ENCODE data around the gene RERE. TPM values are rescaled to one million over a fixed set of nuclear protein-coding genes. Genes with fewer than 3 reads are reported as not detected.
"Not testable (repeated sequence)": the region's sequence is repeated elsewhere in the genome, so short reads cannot be mapped to it uniquely, and the experiment has no call there.

Gene RERE
- total RNA-seq, 1 experiment from 2014 or later: 47.4 TPM

DNA sequence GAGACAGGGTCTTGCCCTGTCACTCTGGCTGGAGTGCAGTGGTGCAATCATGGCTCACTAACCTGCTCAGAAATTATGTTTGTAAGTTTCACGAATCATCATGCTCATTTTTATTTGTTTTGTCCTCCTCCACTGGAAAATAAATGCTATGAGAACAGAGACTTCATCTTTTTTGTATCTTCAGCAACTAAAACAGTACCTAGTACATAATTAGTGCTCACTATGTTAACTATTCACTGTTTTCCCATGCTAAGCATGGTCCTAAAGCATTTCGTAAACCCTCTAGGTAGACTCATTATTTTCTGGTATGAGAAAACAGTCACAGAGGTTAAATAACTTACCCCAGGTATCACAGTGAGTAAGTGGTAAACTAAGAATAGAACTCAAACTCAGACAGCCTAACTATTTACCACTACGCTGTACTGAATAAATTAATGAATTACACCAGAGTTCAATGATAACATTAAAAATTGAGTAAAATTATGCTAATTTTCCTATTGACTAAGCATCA, 118.4 kb downstream of the RERE start:
- no peak for DNase-seq

DNA sequence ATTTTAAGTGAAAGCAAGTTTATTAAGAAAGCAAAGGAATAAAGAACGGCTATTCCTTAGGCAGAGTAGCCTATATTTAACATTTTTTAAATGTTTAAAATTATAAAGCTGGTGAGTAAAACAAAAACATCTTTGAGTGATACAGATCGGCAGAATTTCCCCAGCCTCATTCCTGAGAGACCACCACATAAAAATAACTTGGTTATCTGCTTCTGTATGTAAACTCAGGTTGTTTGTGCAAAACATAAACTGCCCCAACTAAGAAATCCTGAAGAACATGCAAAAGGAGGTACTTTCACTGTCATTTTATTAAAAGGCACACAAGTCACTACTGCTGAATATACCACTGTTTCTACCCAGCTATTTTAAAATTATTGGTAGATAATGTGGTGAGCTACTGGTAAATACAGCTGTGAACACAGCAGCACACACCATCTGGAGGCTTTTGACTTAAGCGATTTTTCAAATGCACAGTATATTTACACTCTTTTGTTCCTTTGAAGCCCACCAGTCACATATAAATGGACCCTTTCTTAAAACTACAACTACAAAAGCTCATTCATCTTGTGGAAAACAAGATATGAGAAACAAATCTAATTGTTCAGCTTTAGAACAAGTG, 119.3 kb downstream of the RERE start:
- no peaks in the 10 kb centered on the region for H3K9me3 ChIP-seq (replicated peaks)
- no peaks in the 10 kb centered on the region for H3K27me3 ChIP-seq
- no peak overlapping the region for H3K4me3 ChIP-seq
- peaks cover 7% of the 10 kb centered on the region for H3K4me1 ChIP-seq
- DNase-seq: no peak
- no peaks in the 10 kb centered on the region for H3K36me3 ChIP-seq
- H3K27ac ChIP-seq: no peak overlapping the region

More for the DNA sequence above, 118.4 kb downstream of the RERE start:
- Histone ChIP-seq H3K27me3 (no peaks in the 10 kb centered on the region), H3K36me3 (no peaks in the 10 kb centered on the region), H3K4me1 (peaks cover 11% of the 10 kb centered on the region), H3K27ac (no peak overlapping the region), H3K9me3 (replicated peaks) (no peaks in the 10 kb centered on the region), H3K4me3 (no peak overlapping the region)

DNA sequence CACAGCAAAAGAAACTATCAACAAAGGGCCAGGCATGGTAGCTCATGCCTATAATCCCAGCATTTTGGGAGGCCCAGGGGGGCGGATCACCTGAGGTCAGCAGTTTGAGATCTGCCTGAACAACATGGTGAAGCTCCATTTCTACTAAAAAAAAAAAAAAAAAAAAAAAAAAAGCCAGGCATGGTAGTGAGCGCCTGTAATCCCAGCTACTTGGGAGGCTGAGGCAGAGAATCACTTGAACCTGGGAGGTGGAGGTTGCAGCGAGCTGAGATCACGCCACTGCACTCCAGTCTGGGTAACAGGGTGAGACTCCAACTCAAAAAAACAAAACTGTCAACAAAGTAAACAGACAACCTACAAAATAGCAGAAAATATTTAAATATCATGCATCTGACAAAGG, 122.0 kb downstream of the RERE start:
- H3K4me3 ChIP-seq; DNase-seq; H3K4me1 ChIP-seq; H3K27ac ChIP-seq; H3K36me3 ChIP-seq; H3K27me3 ChIP-seq; H3K9me3 ChIP-seq (replicated peaks): not testable (repeated sequence)

DNA sequence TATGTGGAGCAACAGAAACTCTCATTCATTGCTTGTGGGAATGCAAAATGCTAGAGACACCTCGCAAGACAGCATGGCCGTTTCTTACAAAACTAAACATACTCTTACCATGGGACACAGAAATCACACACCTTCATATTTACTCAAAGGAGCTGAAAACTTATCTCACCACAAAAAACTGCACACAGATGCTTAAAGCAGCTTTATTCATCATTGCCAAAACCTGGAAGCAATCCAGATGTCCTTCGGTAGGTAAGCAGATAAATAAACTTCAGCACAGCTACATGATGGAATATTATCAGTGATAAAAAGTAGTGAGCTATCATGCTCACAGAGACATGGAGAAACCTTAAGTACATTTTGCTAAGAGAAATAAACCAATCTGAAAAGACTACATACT, 124.3 kb downstream of the RERE start:
- DNase-seq: no peak
- Histone ChIP-seq H3K4me1 (peaks cover 16% of the 10 kb centered on the region), H3K27me3 (no peaks in the 10 kb centered on the region), H3K36me3 (peaks cover 2% of the 10 kb centered on the region; the same call in 1 of the 2 replicates), H3K9me3 (replicated peaks) (no peaks in the 10 kb centered on the region), H3K27ac (no peak overlapping the region), H3K4me3 (no peak overlapping the region)

DNA sequence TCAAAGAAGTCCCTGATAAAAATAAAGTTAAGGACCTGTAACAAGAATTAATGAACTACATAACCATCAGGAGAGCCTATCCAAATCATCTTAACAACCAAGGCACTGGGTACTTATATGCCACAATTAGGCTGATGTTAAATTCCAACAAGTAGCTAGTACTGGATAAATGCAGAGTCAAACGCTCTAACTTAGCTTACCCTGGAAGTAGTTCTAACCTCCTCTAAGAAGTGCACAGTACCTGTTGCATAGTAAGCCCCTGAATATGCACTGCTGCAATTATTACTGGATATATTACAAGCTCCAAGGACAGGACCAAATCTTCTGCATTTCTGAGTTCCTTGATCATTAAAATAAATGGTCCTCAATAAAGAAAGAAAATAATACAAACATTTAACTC, 125.8 kb downstream of the RERE start:
- no peak for DNase-seq
- Histone ChIP-seq H3K36me3 (peaks cover 2% of the 10 kb centered on the region; the same call in 1 of the 2 replicates), H3K4me3 (no peak overlapping the region), H3K9me3 (replicated peaks) (no peaks in the 10 kb centered on the region), H3K27me3 (no peaks in the 10 kb centered on the region), H3K4me1 (peaks cover 21% of the 10 kb centered on the region), H3K27ac (no peak overlapping the region)

DNA sequence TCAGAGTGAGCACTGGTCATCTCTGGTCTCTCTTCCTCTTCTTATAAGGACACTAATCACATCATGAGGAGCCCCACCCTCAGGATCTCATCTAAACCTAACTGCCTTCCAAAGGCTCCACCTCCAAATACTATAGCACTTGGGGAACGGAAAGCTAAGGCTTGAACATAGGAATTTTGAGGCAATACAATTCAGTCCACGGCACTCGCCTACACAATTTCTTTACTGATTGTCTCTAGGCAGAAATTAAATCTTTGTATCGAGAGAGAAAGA, 127.3 kb downstream of the RERE start:
- DNase-seq: no peak
- Histone ChIP-seq H3K4me1 (peaks cover 22% of the 10 kb centered on the region), H3K9me3 (replicated peaks) (no peaks in the 10 kb centered on the region), H3K27ac (no peak overlapping the region), H3K36me3 (peaks cover 2% of the 10 kb centered on the region; the same call in 1 of the 2 replicates), H3K27me3 (no peaks in the 10 kb centered on the region), H3K4me3 (no peak overlapping the region)

DNA sequence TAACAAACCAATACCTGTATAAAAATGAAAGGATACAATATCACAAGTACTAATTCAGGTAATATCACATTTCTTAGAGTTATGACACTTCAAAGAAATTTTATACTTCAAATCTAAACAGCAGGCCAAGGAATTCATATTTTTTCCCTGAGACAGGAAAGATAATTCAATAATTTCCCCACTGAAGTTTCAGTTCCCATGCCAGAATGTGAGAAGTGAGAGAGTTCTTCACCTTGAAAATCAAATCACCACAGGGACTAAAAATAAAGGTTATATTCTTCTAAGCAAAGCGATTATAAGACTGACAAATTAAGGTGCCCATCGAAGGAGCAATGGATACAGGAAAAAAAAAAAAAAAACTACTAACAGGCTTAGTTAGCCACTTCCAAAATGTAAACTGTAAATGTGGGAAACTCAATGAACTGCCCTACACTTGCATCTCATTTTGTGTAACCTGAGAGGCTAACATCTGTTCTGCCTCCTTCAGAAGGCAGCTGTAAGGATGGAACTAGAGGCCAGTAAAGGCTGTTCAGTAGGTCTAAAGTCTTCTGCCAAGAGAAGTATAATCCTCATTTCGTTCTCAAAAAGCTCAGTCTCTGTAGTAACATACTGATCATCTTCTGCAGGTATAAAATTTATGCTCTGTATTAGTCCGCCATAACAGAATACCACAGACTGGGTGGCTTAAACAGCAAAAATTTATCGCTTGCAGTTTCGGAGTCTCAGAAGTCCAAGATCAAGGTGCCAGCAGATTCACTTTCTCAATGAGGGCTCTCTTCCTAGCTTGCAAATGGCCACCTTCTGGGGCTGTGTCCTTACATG, 127.8 kb downstream of the RERE start:
- peaks cover 22% of the 10 kb centered on the region for H3K4me1 ChIP-seq
- no peak overlapping the region for H3K4me3 ChIP-seq
- no peaks in the 10 kb centered on the region for H3K27me3 ChIP-seq
- DNase-seq: peak; percentile 36 to 82
- no peaks in the 10 kb centered on the region for H3K9me3 ChIP-seq (replicated peaks)
- peaks cover 2% of the 10 kb centered on the region; the same call in 1 of the 2 replicates for H3K36me3 ChIP-seq
- H3K27ac ChIP-seq: no peak overlapping the region

DNA sequence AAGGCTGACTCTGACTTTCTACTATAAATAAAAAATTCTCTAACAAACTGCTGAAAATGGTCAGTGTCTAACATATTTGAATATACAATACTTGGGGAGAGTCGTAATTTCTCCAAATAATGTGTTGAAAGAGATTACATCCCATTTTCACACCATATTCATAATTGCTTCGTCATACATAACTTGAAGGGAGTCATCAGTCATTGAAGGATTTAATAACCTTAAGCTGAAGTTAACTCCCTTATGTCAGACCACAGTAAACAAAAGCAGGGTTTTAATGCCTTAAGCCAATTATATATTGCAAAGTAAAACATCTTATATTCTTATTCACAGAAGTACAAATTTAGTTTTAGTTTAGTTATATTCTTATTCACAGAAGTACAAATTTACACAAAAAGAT, 129.9 kb downstream of the RERE start:
- Histone ChIP-seq H3K36me3 (peaks cover 2% of the 10 kb centered on the region; the same call in 1 of the 2 replicates), H3K4me3 (no peak overlapping the region), H3K9me3 (replicated peaks) (no peaks in the 10 kb centered on the region), H3K4me1 (peaks cover 22% of the 10 kb centered on the region), H3K27me3 (no peaks in the 10 kb centered on the region), H3K27ac (no peak overlapping the region)
- no peak for DNase-seq

DNA sequence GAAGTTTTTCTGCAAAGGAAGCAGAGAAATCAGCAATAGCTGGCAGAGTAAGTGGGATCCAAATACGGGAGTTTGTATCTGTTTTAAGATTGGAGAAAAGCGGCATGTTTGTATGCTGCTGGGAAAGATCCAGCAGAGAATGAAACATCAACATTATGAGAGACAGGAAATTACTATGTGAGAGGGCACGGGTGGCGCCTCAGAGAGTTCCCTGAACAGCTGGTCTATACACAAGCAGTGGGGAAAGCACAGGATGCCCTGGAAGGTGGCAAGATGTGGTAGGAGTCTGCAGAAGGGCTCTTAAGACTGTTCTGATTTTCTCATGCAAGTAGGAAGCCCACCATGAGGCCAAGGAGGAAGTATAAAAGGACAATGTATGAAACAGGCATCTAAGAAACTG, 130.4 kb downstream of the RERE start:
- H3K36me3 ChIP-seq: peaks cover 2% of the 10 kb centered on the region; the same call in 1 of the 2 replicates
- H3K4me1 ChIP-seq: peaks cover 22% of the 10 kb centered on the region
- no peak overlapping the region for H3K27ac ChIP-seq
- no peaks in the 10 kb centered on the region for H3K27me3 ChIP-seq
- H3K9me3 ChIP-seq (replicated peaks): no peaks in the 10 kb centered on the region
- no peak overlapping the region for H3K4me3 ChIP-seq
- peak; percentile 43 to 61 for DNase-seq

DNA sequence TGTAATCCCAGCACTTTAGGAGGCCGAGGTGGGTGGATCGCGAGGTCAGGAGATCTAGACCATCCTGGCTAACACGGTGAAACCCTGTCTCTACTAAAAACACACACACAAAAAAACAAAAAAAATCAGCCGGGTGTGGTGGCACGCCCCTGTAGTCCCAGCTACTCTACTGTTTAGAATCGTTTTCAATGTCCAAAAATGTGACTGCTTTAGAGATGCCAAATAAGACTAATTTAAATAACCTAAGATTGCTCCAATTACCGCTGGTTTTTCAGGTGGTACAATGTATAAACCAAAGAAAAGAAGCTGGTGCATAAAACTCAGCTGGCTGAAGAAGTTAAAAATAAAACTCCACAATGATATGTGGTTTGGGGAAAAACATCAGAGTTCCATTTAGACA, 132.0 kb downstream of the RERE start:
- Histone ChIP-seq H3K27me3 (no peaks in the 10 kb centered on the region), H3K4me1 (peaks cover 22% of the 10 kb centered on the region), H3K9me3 (replicated peaks) (no peaks in the 10 kb centered on the region), H3K36me3 (peaks cover under 1% of the 10 kb centered on the region; the same call in 1 of the 2 replicates), H3K4me3 (no peak overlapping the region), H3K27ac (no peak overlapping the region)
- DNase-seq: no peak

DNA sequence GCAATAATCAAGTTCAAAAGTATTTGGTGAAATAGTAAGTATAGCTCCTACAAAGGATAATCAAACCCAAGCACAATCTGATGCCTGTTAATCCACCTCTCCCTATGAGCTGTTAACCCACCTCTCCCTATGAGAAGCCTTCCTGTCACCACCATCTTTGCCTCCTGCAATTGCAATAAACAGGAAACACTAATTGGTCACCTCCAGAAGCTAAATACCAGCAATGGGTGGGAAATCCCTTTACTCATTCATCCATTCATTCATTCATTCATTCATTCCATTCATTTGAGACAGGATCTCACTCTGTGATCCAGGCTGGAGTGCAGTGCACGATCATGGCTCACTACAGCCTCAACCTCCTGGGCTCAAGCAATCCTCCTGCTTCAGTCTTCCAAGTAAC, 132.8 kb downstream of the RERE start:
- DNase-seq: no peak
- peaks cover 13% of the 10 kb centered on the region for H3K4me1 ChIP-seq
- no peaks in the 10 kb centered on the region for H3K9me3 ChIP-seq (replicated peaks)
- no peaks in the 10 kb centered on the region for H3K27me3 ChIP-seq
- no peak overlapping the region for H3K4me3 ChIP-seq
- H3K27ac ChIP-seq: no peak overlapping the region
- H3K36me3 ChIP-seq: no peaks in the 10 kb centered on the region

DNA sequence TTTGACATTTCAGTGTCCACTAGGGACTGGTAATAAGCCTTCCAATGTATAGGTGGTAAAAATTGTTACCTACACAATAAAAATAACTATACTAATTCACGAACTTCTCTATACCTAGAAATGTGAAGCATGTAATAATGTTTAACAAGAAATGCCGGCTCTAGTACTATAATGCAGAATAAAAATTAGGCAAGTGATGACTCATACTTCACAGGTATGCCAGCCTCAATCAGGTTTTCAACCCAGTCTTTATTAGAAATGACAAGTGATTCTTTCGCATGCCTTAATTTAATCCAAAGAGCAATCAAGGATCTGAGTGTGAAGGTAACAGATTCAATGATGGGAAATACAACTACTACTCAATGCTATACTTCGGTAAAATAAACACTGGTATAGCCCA, 134.9 kb downstream of the RERE start:
- Histone ChIP-seq H3K4me1 (peaks cover 6% of the 10 kb centered on the region; the same call in 1 of the 2 replicates), H3K27me3 (no peaks in the 10 kb centered on the region), H3K27ac (no peak overlapping the region), H3K36me3 (no peaks in the 10 kb centered on the region), H3K9me3 (replicated peaks) (no peaks in the 10 kb centered on the region), H3K4me3 (no peak overlapping the region)
- no peak for DNase-seq

DNA sequence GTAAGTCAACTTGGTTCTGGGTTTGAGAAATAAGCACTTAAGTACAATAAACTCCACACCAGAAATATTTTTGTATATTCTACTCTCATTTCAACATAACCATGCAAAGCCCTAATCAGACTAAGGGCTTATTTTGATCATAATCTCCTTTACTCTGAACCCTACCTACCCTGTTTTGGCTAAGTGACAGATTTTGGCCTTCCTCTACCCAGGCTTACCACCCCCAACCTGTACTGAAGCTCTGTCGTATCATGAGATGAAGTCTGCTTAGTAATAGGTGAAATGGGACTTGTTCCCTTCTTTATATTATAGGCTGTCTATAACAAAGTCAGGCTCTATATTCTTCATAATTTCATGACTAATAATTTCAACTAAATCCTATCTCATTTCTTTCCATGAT, 135.5 kb downstream of the RERE start:
- DNase-seq: no peak
- Histone ChIP-seq H3K27me3 (no peaks in the 10 kb centered on the region), H3K36me3 (no peaks in the 10 kb centered on the region), H3K27ac (no peak overlapping the region), H3K4me3 (no peak overlapping the region), H3K4me1 (peaks cover 3% of the 10 kb centered on the region; the same call in 1 of the 2 replicates), H3K9me3 (replicated peaks) (no peaks in the 10 kb centered on the region)

DNA sequence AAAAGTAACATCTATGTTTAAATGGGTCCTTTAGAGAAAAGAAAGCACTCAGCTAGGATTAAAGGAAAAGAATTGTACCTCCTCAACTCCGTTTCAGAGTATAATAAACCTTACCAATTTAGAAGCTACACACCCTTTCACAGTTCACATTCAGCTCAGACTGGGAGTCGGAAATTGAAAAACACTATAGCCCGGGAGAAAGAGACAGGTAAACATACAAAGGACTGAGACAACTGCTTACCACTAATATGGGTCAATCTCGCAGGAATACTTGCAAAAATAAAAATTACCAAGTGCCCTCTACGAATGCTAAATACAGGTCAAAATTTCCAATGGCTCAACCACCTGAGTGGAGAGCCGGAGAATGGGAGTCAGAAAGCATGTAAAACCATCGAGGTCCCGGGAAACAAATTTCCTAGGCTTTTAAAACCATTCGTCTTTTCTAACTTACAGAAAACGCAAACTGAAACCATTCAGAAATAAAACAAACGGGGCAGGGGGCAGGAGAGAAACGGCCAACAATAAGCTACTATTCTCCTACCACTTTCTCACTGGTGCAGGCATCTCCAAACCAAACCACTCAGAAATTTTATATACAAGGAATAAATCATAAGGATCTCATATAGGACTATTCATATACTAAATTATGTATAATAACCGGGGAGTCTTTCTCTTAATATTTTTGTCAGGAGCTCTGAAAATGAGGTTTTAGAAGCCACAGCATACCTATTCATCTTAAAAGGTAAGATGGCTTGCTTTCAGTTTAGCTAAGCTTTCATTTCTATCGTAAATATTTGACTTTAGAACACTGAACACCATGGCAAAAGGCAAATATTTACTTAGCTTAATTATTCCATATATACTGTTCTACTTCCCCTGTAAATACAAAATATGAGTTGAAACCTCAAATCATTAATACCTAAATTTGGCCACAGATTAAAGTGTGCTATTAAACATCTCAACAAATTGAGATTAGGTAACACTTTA, 136.5 kb downstream of the RERE start:
- Histone ChIP-seq H3K27ac (no peak overlapping the region), H3K4me1 (no peaks in the 10 kb centered on the region; the same call in 1 of the 2 replicates), H3K36me3 (no peaks in the 10 kb centered on the region), H3K9me3 (replicated peaks) (no peaks in the 10 kb centered on the region), H3K4me3 (no peak overlapping the region), H3K27me3 (no peaks in the 10 kb centered on the region)
- DNase-seq: no peak

Data from SJCRH30 (cell line).